NB4 (cell line): Measurements from ENCODE around the gene ZNF207.
"Not testable (repeated sequence)": the region's sequence is repeated elsewhere in the genome, so short reads cannot be mapped to it uniquely, and the experiment has no call there.

ENCODE experiments used
- CTCF ChIP-seq: IDR thresholded peaks from one replicate; pipeline ENCODE4 v1.5.1; 2012; ENCODE audit warnings: low read depth, low read length
- MAX ChIP-seq: IDR thresholded peaks from 2 replicates; pipeline ENCODE4 v1.6.1; 2011; ENCODE audit warnings: low read depth, low read length
- POLR2A ChIP-seq: IDR thresholded peaks from 2 replicates; pipeline ENCODE4 v1.6.1; 2011; ENCODE audit warnings: mild to moderate bottlenecking; ENCODE audit not compliant: insufficient read length; ENCODE audit errors: extremely low read depth

GRCh38 chr17:32316653-32317052 is 33.3 kb upstream of the ZNF207 start:
- TF ChIP-seq POLR2A, CTCF, MAX: not testable (repeated sequence)
